Non-pigmented ciliary epithelial cell (primary cell): ENCODE results near the gene SLC28A3.
A peak's percentile ranks its signal among the peaks of the same experiment; 100 is the strongest.

Experiments used
- DNase-seq: peaks from one replicate; pipeline ENCODE4 v3.0.0-alpha.2; 2010; ENCODE audit warnings: low read depth

The SLC28A3 gene

GRCh38 chr9:84296146-84296843 is 44.3 kb downstream of the SLC28A3 start:
- no peak for DNase-seq

GRCh38 chr9:84294241-84294950 is 46.2 kb downstream of the SLC28A3 start:
- no peak for DNase-seq

- DNase-seq, result no peak
Measured at GRCh38 chr9:84293001-84293798, 47.4 kb downstream of the SLC28A3 start.

- no peak for DNase-seq
Measured at GRCh38 chr9:84285381-84285780, 55.2 kb downstream of the SLC28A3 start.

GRCh38 chr9:84283946-84284345 is 56.6 kb downstream of the SLC28A3 start:
- DNase-seq, result no peak

- DNase-seq, result no peak
Measured at GRCh38 chr9:84278130-84278529, 62.4 kb downstream of the SLC28A3 start.

GRCh38 chr9:84277646-84278045 is 62.9 kb downstream of the SLC28A3 start:
- DNase-seq, result no peak

- no peak for DNase-seq
Measured at GRCh38 chr9:84276741-84277140, 63.8 kb downstream of the SLC28A3 start.

GRCh38 chr9:84271921-84272556 is 68.5 kb downstream of the SLC28A3 start:
- DNase-seq, result no peak

GRCh38 chr9:84271531-84271900 is 69.0 kb downstream of the SLC28A3 start:
- peak; percentile 37 for DNase-seq

GRCh38 chr9:84270847-84271530 is 69.6 kb downstream of the SLC28A3 start:
- no peak for DNase-seq

- no peak for DNase-seq
Measured at GRCh38 chr9:84266087-84266561, 74.4 kb downstream of the SLC28A3 start.

- DNase-seq, result no peak
Measured at GRCh38 chr9:84264307-84265029, 76.1 kb downstream of the SLC28A3 start.

GRCh38 chr9:84261070-84261746 is 79.3 kb downstream of the SLC28A3 start:
- DNase-seq, result peak; percentile 38

- no peak for DNase-seq
Measured at GRCh38 chr9:84258371-84258770, 82.2 kb downstream of the SLC28A3 start.

GRCh38 chr9:84255696-84256095 is 84.9 kb downstream of the SLC28A3 start:
- no peak for DNase-seq

- no peak for DNase-seq
Measured at GRCh38 chr9:84254972-84255371, 85.6 kb downstream of the SLC28A3 start.

GRCh38 chr9:84251921-84252320 is 88.6 kb downstream of the SLC28A3 start:
- DNase-seq, result no peak

- DNase-seq, result no peak
Measured at GRCh38 chr9:84241817-84242373, 98.7 kb downstream of the SLC28A3 start.

- peak; percentile 19 for DNase-seq
Measured at GRCh38 chr9:84239343-84239742, 101.2 kb downstream of the SLC28A3 start.
